PFSK-1 (cell line): ENCODE measurements around the gene FOXF2.

ENCODE experiments used
- FOXP2 ChIP-seq: optimal IDR thresholded peaks from 2 replicates; pipeline ENCODE3; 2011; ENCODE audit warnings: borderline replicate concordance, control low read depth, inconsistent platforms; ENCODE audit not compliant: insufficient read depth; ENCODE audit errors: extremely low read length, extremely low read depth
- POLR2AphosphoS5 ChIP-seq: IDR thresholded peaks from 2 replicates; pipeline ENCODE4 v1.6.1; 2012; ENCODE audit warnings: low read depth, mild to moderate bottlenecking, control low read depth, low read length, moderate library complexity
- SIN3A ChIP-seq: IDR thresholded peaks from 2 replicates; pipeline ENCODE4 v1.6.1; 2012; ENCODE audit warnings: mild to moderate bottlenecking, low read length, moderate library complexity, borderline replicate concordance; ENCODE audit not compliant: insufficient read depth
- TAF1 ChIP-seq: IDR thresholded peaks from 2 replicates; pipeline ENCODE4 v1.6.1; 2012; ENCODE audit warnings: low read length, control low read depth, borderline replicate concordance; ENCODE audit not compliant: insufficient read depth
- TF ChIP-seq, protein P1 (sequence below), 2 experiments: IDR thresholded peaks; 2 replicates each; pipeline versions ENCODE4 v1.6.1 to v1.8.0; 2011 to 2012; ENCODE audit warnings: low read depth in 2 of 2, low read length in 2 of 2, control low read depth in 1 of 2, inconsistent platforms in 1 of 2, mild to moderate bottlenecking in 1 of 2, moderate library complexity in 1 of 2; ENCODE audit not compliant: insufficient read depth in 1 of 2

Gene FOXF2

DNA sequence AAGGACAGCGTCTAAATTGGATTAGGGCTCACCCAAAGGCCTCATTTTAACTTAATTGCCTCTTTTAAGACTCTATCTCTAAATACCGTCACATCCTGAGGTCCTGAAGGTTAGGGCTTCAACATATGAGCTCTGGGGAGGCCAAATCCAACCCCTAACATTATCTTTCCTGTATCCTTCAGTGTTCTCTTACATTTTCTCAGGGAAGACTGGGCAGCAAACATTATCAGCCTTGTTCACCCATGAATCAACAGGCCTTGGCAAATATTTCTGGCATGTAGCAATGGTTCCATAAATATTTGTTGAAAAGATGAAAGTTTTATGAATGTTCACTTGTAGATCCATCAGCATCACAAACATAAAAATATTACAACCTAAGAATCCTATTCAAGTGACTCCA, 24.6 kb upstream of the FOXF2 start:
- TF ChIP-seq SIN3A (no peak), POLR2AphosphoS5 (no peak), TAF1 (no peak), FOXP2 (no peak)
- TF ChIP-seq, protein P1, sequence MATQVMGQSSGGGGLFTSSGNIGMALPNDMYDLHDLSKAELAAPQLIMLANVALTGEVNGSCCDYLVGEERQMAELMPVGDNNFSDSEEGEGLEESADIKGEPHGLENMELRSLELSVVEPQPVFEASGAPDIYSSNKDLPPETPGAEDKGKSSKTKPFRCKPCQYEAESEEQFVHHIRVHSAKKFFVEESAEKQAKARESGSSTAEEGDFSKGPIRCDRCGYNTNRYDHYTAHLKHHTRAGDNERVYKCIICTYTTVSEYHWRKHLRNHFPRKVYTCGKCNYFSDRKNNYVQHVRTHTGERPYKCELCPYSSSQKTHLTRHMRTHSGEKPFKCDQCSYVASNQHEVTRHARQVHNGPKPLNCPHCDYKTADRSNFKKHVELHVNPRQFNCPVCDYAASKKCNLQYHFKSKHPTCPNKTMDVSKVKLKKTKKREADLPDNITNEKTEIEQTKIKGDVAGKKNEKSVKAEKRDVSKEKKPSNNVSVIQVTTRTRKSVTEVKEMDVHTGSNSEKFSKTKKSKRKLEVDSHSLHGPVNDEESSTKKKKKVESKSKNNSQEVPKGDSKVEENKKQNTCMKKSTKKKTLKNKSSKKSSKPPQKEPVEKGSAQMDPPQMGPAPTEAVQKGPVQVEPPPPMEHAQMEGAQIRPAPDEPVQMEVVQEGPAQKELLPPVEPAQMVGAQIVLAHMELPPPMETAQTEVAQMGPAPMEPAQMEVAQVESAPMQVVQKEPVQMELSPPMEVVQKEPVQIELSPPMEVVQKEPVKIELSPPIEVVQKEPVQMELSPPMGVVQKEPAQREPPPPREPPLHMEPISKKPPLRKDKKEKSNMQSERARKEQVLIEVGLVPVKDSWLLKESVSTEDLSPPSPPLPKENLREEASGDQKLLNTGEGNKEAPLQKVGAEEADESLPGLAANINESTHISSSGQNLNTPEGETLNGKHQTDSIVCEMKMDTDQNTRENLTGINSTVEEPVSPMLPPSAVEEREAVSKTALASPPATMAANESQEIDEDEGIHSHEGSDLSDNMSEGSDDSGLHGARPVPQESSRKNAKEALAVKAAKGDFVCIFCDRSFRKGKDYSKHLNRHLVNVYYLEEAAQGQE (IDR thresholded peaks at IDR 0.05; ENCODE audit: insufficient read depth in 1 of 2, low read depth in 2 of 2, low read length in 2 of 2), result no peak

DNA sequence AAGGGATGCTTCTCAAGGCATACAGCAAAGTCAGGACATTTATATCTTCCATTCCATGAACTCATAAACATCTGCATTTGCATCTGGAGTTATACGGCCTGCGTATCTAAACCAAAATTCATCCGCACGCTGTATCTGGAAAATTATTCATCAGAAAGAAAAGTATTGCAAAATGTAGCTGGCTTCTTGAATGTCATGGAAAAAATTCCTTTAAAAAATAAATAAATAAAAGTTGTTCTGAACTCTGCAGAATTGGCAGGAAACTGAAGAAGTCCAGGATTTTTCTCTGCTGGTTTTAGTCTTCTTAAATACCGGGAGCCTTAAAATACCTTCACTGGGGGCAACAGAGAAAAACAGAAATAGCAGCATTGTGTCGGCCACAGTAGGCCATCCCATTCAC, 23.7 kb upstream of the FOXF2 start:
- TF ChIP-seq, protein P1 (IDR thresholded peaks at IDR 0.05; ENCODE audit: insufficient read depth in 1 of 2, low read depth in 2 of 2, low read length in 2 of 2), result no peak
- TF ChIP-seq POLR2AphosphoS5, result no peak
- TF ChIP-seq SIN3A, result no peak
- no peak for TF ChIP-seq FOXP2
- no peak for TF ChIP-seq TAF1

DNA sequence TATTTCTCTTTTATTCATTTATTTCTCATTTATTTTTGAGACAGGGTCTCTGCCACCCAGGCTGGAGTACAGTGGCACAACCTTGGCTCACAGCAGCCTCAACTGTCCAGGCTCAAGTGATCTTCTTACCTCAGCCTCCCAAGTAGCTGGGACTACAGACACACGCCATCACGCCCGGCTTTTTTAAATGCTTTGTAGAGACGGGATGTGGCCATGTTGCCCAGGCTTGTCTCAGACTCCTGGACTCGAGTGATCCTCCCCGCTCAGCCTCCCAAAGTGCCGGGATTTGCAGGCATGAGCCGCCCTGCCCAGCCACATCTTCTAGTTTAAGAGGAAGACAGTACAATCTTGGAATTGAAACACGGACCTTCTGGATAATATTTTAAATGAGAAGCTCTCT, 21.6 kb upstream of the FOXF2 start:
- TF ChIP-seq, protein P1 (IDR thresholded peaks at IDR 0.05; ENCODE audit: insufficient read depth in 1 of 2, low read depth in 2 of 2, low read length in 2 of 2), result no peak
- TF ChIP-seq FOXP2, result no peak
- no peak for TF ChIP-seq TAF1

DNA sequence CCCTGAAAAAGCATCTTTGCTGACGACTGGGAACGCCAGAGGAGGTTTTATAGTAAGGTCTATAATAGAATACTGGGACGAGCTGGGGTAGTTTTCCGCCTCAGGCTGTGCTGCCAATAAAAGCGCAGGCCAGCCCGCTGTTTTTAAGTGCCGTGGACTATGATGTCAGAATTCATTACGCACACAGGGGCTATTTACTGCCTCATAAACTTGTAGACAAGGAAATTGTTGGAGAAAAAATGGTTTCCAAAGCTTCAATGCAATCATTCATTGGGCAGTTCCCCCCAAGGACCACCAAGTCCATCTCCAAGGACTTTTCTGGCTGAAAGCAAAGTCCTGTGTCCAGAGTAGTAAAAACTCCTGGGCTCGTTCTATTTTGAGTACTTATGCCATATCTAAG, 20.4 kb upstream of the FOXF2 start:
- TF ChIP-seq SIN3A (no peak), FOXP2 (no peak), TAF1 (no peak), POLR2AphosphoS5 (no peak)
- TF ChIP-seq, protein P1 (IDR thresholded peaks at IDR 0.05; ENCODE audit: insufficient read depth in 1 of 2, low read depth in 2 of 2, low read length in 2 of 2), result no peak

DNA sequence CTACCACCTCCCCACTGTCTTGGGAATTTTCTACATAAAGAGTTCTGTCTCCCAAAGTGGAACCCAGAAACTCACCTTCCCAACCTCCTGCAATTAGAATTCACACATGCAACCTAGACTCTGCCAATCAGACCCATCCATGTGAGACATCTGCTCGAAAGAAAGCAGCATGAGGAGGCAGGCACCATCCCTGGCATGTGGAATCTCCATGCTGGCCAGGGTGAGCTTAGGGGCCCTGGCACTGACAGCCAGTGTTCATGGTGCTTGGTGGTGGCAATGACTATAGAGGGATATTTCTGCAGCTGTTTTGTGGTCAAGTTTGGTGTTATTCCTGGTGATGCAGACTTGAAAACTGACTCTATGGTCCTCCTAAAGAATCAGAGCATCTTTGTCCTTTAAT, 17.4 kb upstream of the FOXF2 start:
- no peak for TF ChIP-seq POLR2AphosphoS5
- no peak for TF ChIP-seq TAF1
- TF ChIP-seq FOXP2, result no peak
- TF ChIP-seq SIN3A, result no peak
- TF ChIP-seq, protein P1 (IDR thresholded peaks at IDR 0.05; ENCODE audit: insufficient read depth in 1 of 2, low read depth in 2 of 2, low read length in 2 of 2), result no peak
